Measurements from ENCODE around the gene ACCS.

ACCS gene

GRCh38 chr11:44094260-44094868, 28.3 kb downstream of the ACCS start:
- DNase-seq (ENCODE audit: low read depth), result peak; percentile 74

GRCh38 chr11:44095506-44096359, 29.7 kb downstream of the ACCS start, which contains the start of gene EXT2:
TSS of gene EXT2 (plus strand) at chr11:44095678. CDS start at chr11:44107713, 12,035 bp downstream.
- peak; percentile 79 for DNase-seq (ENCODE audit: low read depth)

GRCh38 chr11:44096360-44097185, 30.5 kb downstream of the ACCS start:
- no peak for DNase-seq (ENCODE audit: low read depth)

GRCh38 chr11:44097821-44098220, 31.8 kb downstream of the ACCS start:
- no peak for DNase-seq (ENCODE audit: low read depth)

- no peak for DNase-seq (ENCODE audit: low read depth)
These were observed 35.0 kb downstream of the ACCS start for GRCh38 chr11:44101098-44101497.

GRCh38 chr11:44104481-44105294, 38.6 kb downstream of the ACCS start:
- DNase-seq (ENCODE audit: low read depth), result peak; percentile 75

GRCh38 chr11:44108260-44108659, 42.2 kb downstream of the ACCS start:
- DNase-seq (ENCODE audit: low read depth), result no peak

- peak; percentile 56 for DNase-seq (ENCODE audit: low read depth)
These were observed 44.2 kb downstream of the ACCS start for GRCh38 chr11:44110231-44110679.

GRCh38 chr11:44112091-44112821, 46.2 kb downstream of the ACCS start:
- DNase-seq (ENCODE audit: low read depth), result peak; percentile 68

GRCh38 chr11:44113018-44113417, 46.9 kb downstream of the ACCS start:
- DNase-seq (ENCODE audit: low read depth), result no peak

- DNase-seq (ENCODE audit: low read depth), result no peak
These were observed 47.5 kb downstream of the ACCS start for GRCh38 chr11:44113572-44113971.

- no peak for DNase-seq (ENCODE audit: low read depth)
These were observed 50.3 kb downstream of the ACCS start for GRCh38 chr11:44116234-44116830.

- DNase-seq (ENCODE audit: low read depth), result no peak
These were observed 54.1 kb downstream of the ACCS start for GRCh38 chr11:44120169-44120568.

- DNase-seq (ENCODE audit: low read depth), result no peak
These were observed 59.5 kb downstream of the ACCS start for GRCh38 chr11:44125598-44125997.

GRCh38 chr11:44126304-44126703, 60.2 kb downstream of the ACCS start:
- DNase-seq (ENCODE audit: low read depth), result no peak

- no peak for DNase-seq (ENCODE audit: low read depth)
These were observed 61.1 kb downstream of the ACCS start for GRCh38 chr11:44127130-44127529.

GRCh38 chr11:44128729-44129128, 62.7 kb downstream of the ACCS start:
- DNase-seq (ENCODE audit: low read depth), result no peak

GRCh38 chr11:44130751-44131150, 64.7 kb downstream of the ACCS start:
- DNase-seq (ENCODE audit: low read depth), result no peak

- DNase-seq (ENCODE audit: low read depth), result peak; percentile 60
These were observed 67.4 kb downstream of the ACCS start for GRCh38 chr11:44133335-44133946.

Data from iris pigment epithelial cell (primary cell).